Ramos (cell line): ENCODE results near the gene SMPDL3A.

Source experiments
- in situ Hi-C: fragments of 300-500 bp; cut with MboI; formaldehyde crosslinking; loops from one replicate; pipeline ENCODE4 v1.14.3; 2022; ENCODE audit warnings: low sequenced_read_pairs; ENCODE audit not compliant: unreplicated experiment

Gene SMPDL3A

DNA sequence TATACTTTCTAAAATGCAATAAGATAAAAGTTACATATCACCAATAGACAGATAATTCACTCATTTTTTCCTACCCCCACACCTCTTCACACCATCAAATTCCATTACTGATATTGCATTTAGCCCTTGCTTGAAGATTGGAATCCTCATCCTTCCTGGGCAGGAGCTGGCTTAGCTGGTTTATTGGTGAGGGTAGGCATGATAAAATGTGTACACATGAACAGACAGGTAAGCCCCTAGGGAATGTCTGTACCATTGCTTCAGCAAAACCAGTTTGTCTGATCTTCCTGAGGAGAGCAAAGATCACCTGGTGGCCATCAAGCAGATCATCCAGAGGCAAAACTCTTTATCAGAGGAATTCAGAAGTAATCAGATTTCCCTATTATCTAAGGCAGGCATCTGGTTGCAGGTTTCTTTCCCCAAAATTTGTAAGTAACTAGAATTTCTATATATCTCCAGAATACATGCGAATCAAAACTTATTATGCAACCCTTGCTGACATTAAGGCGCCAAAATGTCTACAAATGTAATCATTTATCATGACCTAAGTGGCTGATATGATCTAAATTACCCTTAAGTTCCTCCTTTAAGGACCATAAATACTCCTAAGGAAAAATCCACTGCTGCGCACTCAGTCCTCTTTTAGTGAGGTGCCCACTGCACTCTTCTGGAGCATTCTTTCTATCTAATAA lies 16.2 kb upstream of the SMPDL3A start:
- in situ Hi-C loops = no loop called here

- in situ Hi-C loops = no loop called here
Measured at GRCh38 chr6:122775975-122776374, 13.1 kb upstream of the SMPDL3A start.

DNA sequence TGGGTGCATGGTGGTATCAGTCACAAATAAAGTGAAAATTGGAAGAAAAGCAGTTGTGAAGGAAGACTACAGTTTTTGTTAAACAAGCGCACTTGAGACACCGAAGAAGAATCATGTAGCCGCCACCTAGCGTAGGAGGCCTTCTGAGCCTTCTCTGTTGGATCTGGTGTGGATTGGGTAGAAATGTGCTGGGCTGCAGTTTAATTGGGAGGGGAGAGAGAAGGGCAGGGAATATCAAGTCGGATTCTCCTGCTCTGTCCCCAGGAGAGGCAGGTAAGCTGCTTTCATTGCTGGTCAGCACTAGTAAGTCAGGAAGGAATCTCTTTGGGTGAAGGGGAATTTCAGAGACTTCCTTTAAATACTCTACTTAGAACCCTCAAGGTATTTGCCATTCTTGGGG lies 10.8 kb upstream of the SMPDL3A start:
- in situ Hi-C loops = no loop called here

- in situ Hi-C loops = no loop called here
Measured at GRCh38 chr6:122778985-122779661, 9.9 kb upstream of the SMPDL3A start.

- in situ Hi-C loops = no loop called here
Measured at GRCh38 chr6:122779667-122780066, 9.4 kb upstream of the SMPDL3A start, which contains the start of gene FABP7. FABP7 (plus strand) TSS chr6:122779716; CDS start chr6:122779795, 79 bp downstream.

- in situ Hi-C loops = no loop called here
Measured at GRCh38 chr6:122780114-122780513, 8.9 kb upstream of the SMPDL3A start.

DNA sequence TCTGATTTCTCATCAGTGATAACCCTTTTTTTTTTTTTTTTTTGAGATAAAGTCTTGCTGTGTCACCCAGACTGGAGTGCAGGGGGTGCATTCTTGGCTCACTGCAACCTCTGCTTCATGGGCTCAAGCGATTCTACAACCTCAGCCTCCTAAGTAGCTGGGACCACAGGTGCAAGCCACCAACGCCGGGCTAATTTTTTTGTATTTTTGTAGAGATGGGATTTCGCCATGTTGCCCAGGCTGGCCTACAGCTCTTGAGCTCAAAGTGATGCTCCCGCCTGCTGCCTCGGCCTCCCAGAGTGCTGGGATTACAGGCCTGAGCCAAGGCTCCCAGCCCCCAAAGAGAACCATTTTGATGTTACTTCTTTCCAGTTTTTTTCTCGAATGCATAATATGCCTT lies 7.3 kb upstream of the SMPDL3A start:
- in situ Hi-C loops = no loop called here

- in situ Hi-C loops = no loop called here
Measured at GRCh38 chr6:122783401-122783800, 5.7 kb upstream of the SMPDL3A start.

DNA sequence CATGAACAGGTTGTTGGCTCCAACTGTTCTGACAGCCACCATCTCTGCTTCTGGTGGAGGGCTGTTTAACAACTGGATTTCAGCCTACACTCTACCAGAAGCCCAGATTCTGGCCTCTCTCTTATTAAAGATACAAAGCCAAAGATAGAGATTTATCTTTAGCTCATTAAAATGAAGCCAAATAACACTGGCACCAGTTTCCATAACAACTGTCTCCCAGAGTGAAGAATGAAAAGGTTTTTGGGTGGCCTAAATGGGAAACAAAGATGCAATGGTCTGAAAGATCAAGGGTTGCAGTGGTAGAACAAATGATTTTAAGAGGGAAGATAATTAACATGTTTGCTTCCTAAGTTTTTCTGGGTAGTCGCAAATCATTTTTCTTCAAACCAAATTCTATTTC lies 3.2 kb upstream of the SMPDL3A start:
- in situ Hi-C loops = no loop called here

GRCh38 chr6:122787721-122788120 lies 1.3 kb upstream of the SMPDL3A start:
- in situ Hi-C loops = no loop called here

DNA sequence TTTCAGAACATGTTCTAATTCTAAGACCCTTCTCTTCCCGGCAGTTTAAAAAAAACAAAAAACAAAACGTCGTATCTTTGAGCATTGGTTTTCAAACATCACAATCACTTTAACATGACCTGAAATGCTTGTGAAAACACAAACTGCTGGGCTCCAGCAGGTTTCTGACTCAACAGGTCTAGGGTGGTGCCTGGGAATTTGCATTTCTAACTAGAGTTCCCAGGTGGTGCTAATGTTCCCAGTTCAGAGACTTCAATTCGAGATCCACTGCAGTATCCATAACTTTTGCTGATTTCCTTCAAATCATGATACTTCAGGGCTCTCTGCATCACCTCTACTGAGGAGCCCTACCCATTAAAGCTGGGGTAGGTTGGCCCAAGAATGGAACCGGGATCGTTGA lies 850 bp upstream of the SMPDL3A start:
- in situ Hi-C loops = no loop called here

- in situ Hi-C loops = no loop called here
Measured at GRCh38 chr6:122788663-122789181, 336 bp upstream of the SMPDL3A start.

- in situ Hi-C loops = no loop called here
Measured at GRCh38 chr6:122790028-122790422, 967 bp downstream of the SMPDL3A start.

DNA sequence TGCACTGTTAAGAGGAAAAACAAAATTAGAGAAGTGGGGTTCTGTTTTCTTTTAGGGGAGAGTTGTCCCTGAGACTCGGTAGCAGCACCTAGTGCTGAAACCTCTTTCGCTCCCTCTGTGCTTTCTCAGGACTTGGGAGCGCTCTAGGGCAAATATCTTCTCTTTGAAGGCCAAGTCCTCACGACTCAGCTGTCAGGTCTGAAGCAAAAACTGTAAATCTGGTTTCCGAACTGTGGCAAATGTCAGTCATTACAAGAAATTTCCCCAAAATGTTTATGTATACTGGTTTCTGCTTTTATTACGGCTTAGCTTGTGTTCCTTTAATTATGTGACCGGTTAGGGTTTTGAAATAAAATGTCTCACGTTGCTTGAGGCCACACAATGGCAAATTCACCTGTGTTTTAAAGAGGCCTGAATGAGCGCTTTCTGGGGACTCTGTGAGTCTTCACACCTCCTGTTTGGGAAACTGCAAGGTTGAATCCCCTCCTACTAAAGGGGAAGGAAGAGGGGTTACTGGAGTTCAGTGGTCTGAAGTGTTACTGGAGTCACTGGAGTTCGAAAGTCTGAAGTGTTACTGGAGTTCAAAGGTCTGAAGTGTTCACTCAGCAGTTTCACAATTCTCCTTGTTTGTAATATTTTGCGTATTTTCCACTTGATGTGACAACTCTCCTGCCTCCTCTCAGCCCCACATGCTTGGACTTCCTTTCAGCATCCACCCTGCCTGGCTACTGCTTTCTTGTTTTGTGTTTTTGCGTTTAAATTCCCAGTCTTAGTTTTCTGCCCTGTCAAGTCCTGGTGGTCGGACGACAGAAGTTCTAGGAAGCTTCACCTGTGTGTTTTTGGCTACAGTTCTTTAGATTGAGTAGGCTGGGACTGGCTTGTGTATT lies 1.6 kb downstream of the SMPDL3A start:
- in situ Hi-C loops = no loop called here

DNA sequence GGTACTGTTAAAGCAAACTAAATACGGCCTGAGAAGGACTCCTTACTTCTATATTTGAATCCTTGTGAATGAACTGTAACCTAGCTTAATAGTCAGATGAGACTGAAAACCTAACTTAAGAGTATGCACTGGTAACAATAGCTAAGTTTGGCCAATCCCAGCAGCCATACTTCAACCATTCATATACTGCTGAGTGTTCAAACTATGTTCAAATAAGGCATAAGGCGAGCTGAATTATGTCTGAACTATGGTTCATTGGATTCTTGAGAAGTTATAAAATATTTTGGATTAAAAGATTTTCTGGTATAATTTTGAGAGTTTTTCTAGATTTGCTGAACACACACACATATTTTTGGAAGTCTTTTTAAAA lies 2.2 kb downstream of the SMPDL3A start:
- in situ Hi-C loops = no loop called here

GRCh38 chr6:122792766-122793165 lies 3.7 kb downstream of the SMPDL3A start:
- in situ Hi-C loops = no loop called here

- in situ Hi-C loops = no loop called here
Measured at GRCh38 chr6:122797537-122797936, 8.5 kb downstream of the SMPDL3A start.

GRCh38 chr6:122798099-122798641 lies 9.1 kb downstream of the SMPDL3A start:
- in situ Hi-C loops = no loop called here

DNA sequence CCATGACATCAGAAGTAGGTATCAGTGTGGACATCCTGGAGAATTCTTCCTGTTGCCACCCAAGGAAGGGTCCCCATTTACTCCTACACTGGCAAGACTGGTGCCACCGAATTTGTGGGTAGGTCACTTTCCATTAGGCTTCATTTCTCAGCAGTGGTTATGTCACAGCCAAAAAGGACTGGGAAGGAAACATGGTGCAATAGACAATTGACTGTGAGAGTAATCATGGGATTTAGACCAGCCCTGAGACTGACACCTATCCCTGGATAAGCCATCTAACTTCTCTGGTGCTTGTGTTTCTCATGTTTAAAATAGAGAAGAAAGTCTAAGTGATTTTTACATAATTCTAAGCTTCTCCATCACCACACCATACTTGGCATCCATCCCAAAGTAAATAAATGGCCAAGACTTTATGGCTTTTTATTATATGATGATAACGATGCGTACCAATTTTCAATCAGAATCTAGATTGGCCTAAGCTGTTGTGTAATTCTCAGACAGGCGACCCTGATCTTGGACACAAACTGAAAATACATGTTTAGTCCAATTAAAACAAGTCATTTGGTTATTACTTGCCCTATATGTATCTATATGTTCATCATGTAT lies 10.2 kb downstream of the SMPDL3A start:
- in situ Hi-C loops = no loop called here
